ENCODE measurements around the gene ZC3H14.
"Not testable (repeated sequence)": the region's sequence is repeated elsewhere in the genome, so short reads cannot be mapped to it uniquely, and the experiment has no call there.

DNA sequence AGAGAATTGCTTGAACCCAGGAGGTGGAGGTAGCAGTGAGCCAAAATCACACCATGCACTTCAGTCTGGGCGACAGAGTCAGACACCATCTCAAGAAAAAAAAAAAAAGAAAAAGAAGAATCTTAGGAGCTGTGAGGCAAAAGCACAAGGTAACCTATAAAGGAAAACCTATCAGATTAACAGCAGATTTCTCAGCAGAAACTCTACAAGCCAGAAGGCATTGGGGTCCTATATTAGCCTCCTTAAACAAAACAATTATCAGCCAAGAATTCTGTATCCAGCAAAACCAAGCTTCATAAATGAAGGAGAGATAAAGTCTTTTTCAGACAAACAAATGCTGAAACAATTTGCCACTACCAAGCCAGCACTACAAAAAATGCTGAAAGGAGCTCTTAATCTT is 32.9 kb upstream of the ZC3H14 start:
- not testable (repeated sequence) for TF ChIP-seq EP300, POLR2A (IDR thresholded peaks at IDR 0.05)
- TF ChIP-seq, protein P1, sequence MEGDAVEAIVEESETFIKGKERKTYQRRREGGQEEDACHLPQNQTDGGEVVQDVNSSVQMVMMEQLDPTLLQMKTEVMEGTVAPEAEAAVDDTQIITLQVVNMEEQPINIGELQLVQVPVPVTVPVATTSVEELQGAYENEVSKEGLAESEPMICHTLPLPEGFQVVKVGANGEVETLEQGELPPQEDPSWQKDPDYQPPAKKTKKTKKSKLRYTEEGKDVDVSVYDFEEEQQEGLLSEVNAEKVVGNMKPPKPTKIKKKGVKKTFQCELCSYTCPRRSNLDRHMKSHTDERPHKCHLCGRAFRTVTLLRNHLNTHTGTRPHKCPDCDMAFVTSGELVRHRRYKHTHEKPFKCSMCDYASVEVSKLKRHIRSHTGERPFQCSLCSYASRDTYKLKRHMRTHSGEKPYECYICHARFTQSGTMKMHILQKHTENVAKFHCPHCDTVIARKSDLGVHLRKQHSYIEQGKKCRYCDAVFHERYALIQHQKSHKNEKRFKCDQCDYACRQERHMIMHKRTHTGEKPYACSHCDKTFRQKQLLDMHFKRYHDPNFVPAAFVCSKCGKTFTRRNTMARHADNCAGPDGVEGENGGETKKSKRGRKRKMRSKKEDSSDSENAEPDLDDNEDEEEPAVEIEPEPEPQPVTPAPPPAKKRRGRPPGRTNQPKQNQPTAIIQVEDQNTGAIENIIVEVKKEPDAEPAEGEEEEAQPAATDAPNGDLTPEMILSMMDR (IDR thresholded peaks at IDR 0.05) = not testable (repeated sequence)

All from tibial nerve (tissue), 4 donors.